KBM-7 (cell line): ENCODE measurements around the gene CA5A.
"Not testable (repeated sequence)": the region's sequence is repeated elsewhere in the genome, so short reads cannot be mapped to it uniquely, and the experiment has no call there.

ENCODE experiments used
- DNase-seq: peaks from one replicate; pipeline ENCODE4 v3.0.0-alpha.2; 2015
- in situ Hi-C: fragments of 300-500 bp; cut with MboI; formaldehyde crosslinking; loops from 2 replicates; pipeline ENCODE4 v1.14.3; 2020; ENCODE audit warnings: low sequenced_read_pairs, low pct_unique_long_range_greater_than_20kb, mixed read lengths

CA5A gene

GRCh38 chr16:87929986-87930385 is 6.3 kb downstream of the CA5A start:
- in situ Hi-C loops, result no loop called here
- no peak for DNase-seq

GRCh38 chr16:87927195-87927562 is 9.2 kb downstream of the CA5A start:
- no peak for DNase-seq
- in situ Hi-C loops, result no loop called here

- in situ Hi-C loops, result no loop called here
- peak; percentile 46 for DNase-seq
Observed at GRCh38 chr16:87926246-87927194, 9.8 kb downstream of the CA5A start.

- DNase-seq, result no peak
- in situ Hi-C loops, result no loop called here
Observed at GRCh38 chr16:87924811-87925670, 11.3 kb downstream of the CA5A start.

DNA sequence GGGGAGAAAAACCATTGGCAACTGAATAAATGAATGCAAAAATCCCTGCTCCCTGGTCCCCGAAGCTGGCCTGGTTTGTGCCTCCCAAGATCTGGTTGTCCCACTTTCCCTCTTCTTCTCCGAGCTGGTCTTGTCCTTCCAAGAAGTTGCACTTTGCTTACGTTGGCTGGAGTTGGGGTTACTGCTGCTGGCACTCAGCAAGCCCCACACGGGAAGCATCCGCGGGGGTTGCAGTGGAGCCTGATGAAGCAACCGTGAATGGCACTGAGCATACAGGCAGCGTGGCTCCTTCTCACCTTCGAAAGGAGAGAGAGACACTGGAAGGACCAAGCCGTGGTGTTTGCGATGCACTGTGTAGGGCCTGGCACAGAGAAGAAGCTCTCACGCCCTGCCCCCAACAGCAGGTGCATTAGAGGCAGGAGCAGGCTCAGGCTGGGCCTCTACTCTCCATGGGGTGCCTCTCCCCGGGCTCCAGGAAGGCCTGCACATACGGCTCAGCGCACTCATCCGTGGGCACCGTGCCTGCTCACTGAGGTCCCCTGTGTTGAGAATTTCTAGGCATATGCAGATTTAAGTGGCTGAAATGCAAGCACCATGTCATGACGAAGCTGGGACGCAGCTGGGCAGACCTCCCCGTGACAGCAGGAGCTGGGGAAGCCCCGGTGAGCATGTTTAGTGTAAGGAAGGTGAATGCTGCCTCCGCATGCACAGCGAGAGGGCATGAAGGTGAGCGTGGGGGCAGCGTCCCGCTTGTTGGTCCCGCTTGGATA is 12.1 kb downstream of the CA5A start:
- in situ Hi-C loops, result no loop called here
- DNase-seq, result no peak

DNA sequence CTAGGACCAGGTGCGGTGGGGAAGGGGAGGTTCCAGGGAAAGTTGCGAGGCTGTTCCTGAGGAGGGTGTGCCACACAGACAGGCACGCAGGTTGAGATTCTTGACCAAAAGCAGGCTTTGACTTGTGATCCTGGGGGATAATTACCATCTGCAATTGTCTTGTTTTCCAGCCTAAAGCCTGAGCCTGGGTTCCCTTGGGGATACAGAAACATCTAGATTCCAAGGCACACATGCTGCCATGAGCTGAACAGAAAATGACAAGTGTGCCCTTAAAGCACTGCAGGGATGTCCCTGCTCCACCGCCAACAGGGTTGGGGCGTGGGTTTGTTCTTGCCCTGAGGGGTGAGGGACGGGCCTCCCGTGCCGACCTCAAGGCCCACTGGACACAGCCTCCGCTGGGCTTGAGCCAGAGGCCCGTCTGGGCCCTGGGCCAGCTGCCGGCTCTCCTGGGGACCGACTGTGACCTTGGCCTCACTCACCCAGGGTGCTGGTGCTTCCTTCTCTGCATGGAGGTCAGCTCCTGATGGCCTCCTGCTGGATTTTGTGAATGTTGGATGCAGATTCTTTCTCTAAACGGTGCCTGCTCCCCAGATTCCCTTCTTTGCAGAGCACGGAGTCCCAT is 14.0 kb downstream of the CA5A start:
- no peak for DNase-seq
- in situ Hi-C loops, result no loop called here

- in situ Hi-C loops, result no loop called here
- no peak for DNase-seq
Observed at GRCh38 chr16:87921236-87921773, 15.0 kb downstream of the CA5A start.

DNA sequence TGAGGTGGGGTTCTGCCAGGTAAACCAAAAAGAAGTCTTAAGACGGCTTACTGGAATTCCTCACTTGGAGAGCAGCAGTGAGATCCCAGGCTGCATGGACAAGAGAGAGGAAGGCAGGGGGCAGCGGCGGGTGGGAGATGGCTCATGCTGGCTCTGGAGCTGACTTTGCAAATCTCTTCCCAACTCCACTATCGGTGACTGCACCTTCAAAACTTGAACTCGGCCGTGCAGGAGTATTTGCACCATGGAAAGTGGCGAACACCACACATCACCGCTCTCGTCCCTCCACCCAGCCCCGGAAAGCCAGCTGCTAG is 16.7 kb downstream of the CA5A start:
- in situ Hi-C loops, result no loop called here
- DNase-seq, result no peak

DNA sequence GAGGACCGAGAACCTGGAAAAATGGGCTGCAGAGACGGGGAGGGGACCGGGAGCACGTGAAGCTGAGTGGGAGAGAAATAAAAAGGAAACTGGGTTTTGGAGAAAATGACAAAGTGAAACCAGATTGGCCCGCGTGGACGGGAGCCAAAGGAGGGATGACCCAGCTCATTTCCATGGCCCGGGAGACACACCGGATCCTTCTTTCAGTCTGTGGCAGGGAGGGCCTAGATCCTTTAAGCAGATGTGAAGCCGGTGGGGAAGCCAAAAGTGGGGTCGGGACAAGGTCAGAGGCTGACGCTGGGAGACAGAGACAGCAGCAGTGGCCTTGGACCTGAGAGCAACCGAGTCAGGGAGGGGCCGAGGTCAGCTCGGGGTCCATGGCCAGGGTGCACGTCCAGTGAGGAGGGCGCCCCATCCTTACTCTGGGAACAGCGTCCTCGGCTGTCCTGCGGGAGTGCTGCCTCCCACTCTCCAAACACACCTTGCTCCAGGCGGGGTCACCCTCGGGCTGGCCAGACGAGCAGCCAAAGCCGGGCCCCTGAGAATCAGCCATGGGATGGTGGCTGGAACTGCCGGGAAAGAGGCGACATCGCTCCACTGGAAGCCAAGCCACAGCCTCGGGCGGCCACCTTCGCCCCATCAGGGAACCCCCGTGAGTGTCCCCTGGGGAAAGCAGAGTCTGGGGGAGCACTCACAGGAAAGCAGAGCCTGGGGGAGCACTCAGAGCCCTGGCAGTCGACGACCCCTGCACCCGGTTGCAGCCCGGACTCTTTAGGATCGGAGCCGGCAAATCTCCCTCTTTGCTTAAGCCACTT is 17.3 kb downstream of the CA5A start:
- DNase-seq, result no peak
- in situ Hi-C loops, result no loop called here

DNA sequence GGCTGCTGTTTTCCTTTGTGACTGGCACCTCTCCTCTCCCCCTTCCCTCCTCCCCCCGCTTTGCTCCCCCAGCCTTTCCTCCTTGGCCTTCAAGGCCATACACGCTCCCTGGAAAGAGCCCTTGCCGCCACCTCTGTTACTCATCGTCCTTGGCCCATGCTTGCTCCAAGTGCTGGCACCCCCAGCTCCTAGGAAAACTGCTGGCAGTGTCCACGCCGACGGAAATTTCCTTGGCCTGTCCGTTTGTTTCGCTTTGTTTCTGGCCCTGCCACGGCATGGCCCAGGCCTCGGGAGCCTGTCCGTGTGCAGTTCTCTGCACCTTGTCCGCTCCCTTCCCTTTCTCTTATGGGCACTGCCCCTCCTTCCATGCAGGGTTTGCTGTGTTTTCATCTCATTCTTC is 18.0 kb downstream of the CA5A start:
- DNase-seq, result no peak
- in situ Hi-C loops, result no loop called here

GRCh38 chr16:87917503-87917902 is 18.8 kb downstream of the CA5A start:
- no peak for DNase-seq
- in situ Hi-C loops, result no loop called here

GRCh38 chr16:87914812-87915211 is 21.5 kb downstream of the CA5A start:
- no peak for DNase-seq
- in situ Hi-C loops, result no loop called here

DNA sequence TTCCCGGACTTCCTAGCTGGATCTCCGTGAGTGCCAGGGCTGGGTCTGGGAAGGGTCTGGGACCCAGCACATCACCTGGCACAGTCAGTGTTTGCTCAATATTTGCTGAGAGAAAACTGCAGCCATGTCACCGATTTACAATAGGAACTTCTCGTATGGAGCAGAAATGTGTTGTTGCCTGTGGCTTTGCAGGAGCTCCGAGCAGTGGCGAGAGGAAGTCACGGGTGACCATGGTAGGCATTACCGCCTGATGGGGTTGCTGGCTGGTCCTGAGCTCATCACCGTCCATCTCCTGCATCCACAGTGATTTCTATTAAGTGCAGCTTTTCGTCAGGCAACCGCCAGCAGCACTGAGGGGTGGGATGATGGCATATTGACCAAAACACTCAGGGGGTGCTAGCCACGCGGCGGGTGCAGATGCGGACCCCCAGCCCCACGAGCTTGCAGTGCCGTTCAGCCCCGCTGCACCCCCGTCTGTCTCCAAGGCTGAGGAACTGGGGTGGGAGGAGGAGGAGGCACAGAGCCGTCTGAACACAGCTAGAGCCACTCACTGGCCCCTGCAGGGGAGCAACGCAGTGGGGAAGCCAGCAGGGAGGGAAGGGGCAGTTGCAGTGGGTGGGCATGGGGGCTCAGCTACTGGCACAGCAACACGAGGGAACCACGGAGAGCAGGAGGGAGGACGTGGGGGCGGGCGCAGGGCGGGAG is 22.2 kb downstream of the CA5A start:
- in situ Hi-C loops, DNase-seq: not testable (repeated sequence)

GRCh38 chr16:87912691-87913090 is 23.6 kb downstream of the CA5A start:
- DNase-seq, result peak; percentile 93
- in situ Hi-C loops, result not testable (repeated sequence)

DNA sequence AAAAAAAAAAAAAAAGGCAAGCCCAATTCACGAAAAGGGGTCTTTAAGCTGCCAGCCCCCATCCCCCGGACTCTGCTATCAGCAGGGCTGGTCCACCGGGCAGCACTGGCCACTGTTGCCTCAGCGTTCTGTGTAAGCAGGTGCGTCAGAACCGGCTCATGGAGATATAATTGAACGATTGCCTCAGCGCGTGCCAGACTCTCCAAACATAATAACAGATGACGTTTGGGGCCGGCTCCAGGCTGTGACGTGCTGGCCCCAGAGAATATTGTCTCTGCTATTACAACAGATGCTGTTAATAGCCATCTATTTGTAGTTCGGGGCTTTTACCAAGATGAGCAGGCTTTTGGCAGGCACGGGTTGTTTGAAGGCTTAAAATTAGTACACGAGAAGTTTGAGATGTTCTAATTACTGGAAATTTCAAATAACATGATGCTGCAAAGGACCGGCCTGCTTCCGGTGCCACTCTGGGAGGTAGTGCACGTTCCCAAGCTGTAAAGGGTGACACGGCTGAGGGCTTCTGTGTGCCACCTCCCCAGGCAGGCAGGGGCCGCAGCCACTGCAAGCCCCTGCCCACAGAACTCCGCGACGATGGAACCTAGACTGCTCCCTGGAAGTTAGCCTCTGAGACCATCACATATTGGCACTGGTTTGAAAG is 25.1 kb downstream of the CA5A start:
- in situ Hi-C loops, DNase-seq: not testable (repeated sequence)

DNA sequence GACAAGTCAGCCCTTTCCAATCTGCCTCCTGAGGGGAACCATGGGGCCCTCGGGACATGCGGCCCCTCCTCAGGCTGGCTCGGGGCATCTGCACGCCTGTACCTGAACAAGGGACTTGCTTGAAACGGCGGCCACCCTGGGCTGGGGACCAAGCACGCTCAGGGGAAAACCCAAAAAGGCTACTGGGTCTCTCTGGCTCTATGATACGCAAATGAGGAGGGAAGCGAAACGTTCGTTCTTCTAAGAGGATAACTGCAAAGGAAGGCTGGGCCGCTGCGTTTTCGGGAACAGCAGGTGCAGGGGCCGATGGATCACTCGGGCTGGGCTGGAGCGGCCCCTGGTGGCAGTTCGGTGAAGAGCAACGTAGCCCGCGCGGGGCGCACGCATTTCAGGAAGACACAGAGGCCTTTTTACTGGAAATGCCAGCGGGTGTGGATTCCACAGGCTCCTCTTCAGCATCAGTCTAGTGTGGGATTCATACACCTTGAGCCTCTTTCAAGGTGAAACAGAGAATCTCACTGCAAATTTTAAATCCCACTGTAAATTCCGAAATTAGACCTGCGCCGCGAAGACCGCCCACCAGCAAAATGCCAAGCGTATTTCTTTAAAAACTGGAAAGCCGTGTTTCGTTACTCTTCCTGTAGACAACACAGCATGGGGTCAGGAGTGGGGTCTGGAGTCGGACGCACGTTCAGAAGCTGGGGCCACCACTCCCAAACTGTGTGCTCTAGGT is 27.0 kb downstream of the CA5A start:
- in situ Hi-C loops, result not testable (repeated sequence)
- DNase-seq, result peak; percentile 88
